Smooth muscle cell of the umbilical artery (primary cell): ENCODE measurements around the gene WDR45B. TPM values are rescaled to one million over a fixed set of nuclear protein-coding genes. Genes with fewer than 3 reads are reported as not detected.

Experiments
- total RNA-seq: library from RNA; depleted of rRNA; stranded (reverse); fragments of >200 nt; gene quantifications from 2 replicates; pipeline ENCODE4 v1.2.3, GENCODE V29; 2014

Gene WDR45B
- total RNA-seq, result 69.2 and 88.5 TPM in 2 replicates

GRCh38 chr17:82648165-82648668, at the start of gene WDR45B:
TSS of gene WDR45B (minus strand) at chr17:82648444. CDS start at chr17:82648340, 104 bp downstream.

Other genes starting within 250 kb of the WDR45B start
- 7.8 and 8.9 TPM in 2 replicates for gene HEXD, start 230.1 kb downstream of the WDR45B start, total RNA-seq
- 37.9 and 38.9 TPM in 2 replicates for gene OGFOD3, start 229.9 kb downstream of the WDR45B start, total RNA-seq
- gene CYBC1, start 197.7 kb downstream of the WDR45B start, total RNA-seq, result 55.5 and 72.6 TPM in 2 replicates
- gene NARF, start 189.7 kb downstream of the WDR45B start, total RNA-seq, result 44.2 and 44.6 TPM in 2 replicates
- 24.6 and 35.0 TPM in 2 replicates for gene FOXK2, start 128.7 kb downstream of the WDR45B start, total RNA-seq
- gene RAB40B, start 50.3 kb upstream of the WDR45B start, total RNA-seq, result 5.5 and 6.2 TPM in 2 replicates
- 9.2 and 15.0 TPM in 2 replicates for gene FN3KRP, start 68.3 kb upstream of the WDR45B start, total RNA-seq
- gene FN3K, start 87.2 kb upstream of the WDR45B start, total RNA-seq, result 5.9 and 10.4 TPM in 2 replicates
- gene TBCD, start 103.6 kb upstream of the WDR45B start, total RNA-seq, result 28.2 and 55.2 TPM in 2 replicates
- not detected in 2 replicates for gene ZNF750, start 191.6 kb upstream of the WDR45B start, total RNA-seq